SK-N-SH treated with all-trans-retinoic acid at 6 μM for 48 hours (cell line): ENCODE data around the gene DNAJC1.
"Not testable (repeated sequence)": the region's sequence is repeated elsewhere in the genome, so short reads cannot be mapped to it uniquely, and the experiment has no call there.

ENCODE experiments used
- ATAC-seq: fragments of 200-7000 bp; cut with Tn5 transposase; 3 replicates; pipeline ENCODE4 v1.9.1; 2020; ENCODE audit warnings: mild to moderate bottlenecking, moderate library complexity
- ARNTL ChIP-seq: fragments of 450-650 bp; formaldehyde crosslinking; IDR thresholded peaks from 2 replicates; pipeline ENCODE4 v1.5.0; 2020; ENCODE audit warnings: low read depth, mild to moderate bottlenecking, moderate library complexity, borderline replicate concordance
- BACH2 ChIP-seq: fragments of 250-450 bp; sonication (Bioruptor Pico); IDR thresholded peaks from 2 replicates; pipeline ENCODE4 v1.9.0; 2021; ENCODE audit warnings: mild to moderate bottlenecking, borderline replicate concordance
- CSDC2 ChIP-seq: fragments of 250-450 bp; sonication (Bioruptor Pico); IDR thresholded peaks from 2 replicates; pipeline ENCODE4 v1.5.0; 2020; ENCODE audit warnings: mild to moderate bottlenecking, moderate library complexity
- CSRNP3 ChIP-seq: fragments of 250-450 bp; sonication (Bioruptor Pico); IDR thresholded peaks from 2 replicates; pipeline ENCODE4 v1.5.1; 2021; ENCODE audit warnings: mild to moderate bottlenecking, moderate library complexity
- ESRRG ChIP-seq: fragments of 250-450 bp; sonication (Bioruptor Pico); IDR thresholded peaks from 2 replicates; pipeline ENCODE4 v1.6.1; 2021; ENCODE audit warnings: mild to moderate bottlenecking
- ISL1 ChIP-seq: fragments of 250-450 bp; sonication (Bioruptor Pico); IDR thresholded peaks from 2 replicates; pipeline ENCODE4 v2.1.2; 2022; ENCODE audit warnings: mild to moderate bottlenecking, moderate library complexity
- PATZ1 ChIP-seq: fragments of 250-450 bp; sonication (Bioruptor Pico); IDR thresholded peaks from 2 replicates; pipeline ENCODE4 v1.8.0; 2020; ENCODE audit warnings: mild to moderate bottlenecking, moderate library complexity, borderline replicate concordance
- PPARA ChIP-seq: fragments of 250-450 bp; sonication (Bioruptor Pico); IDR thresholded peaks from 2 replicates; pipeline ENCODE4 v1.5.0; 2020; ENCODE audit warnings: mild to moderate bottlenecking, borderline replicate concordance
- RARB ChIP-seq: fragments of 250-450 bp; sonication (Bioruptor Pico); IDR thresholded peaks from 2 replicates; pipeline ENCODE4 v1.8.0; 2021; ENCODE audit warnings: mild to moderate bottlenecking, moderate library complexity
- SNAI2 ChIP-seq: fragments of 250-450 bp; sonication (Bioruptor Pico); IDR thresholded peaks from 2 replicates; pipeline ENCODE4 v1.5.0; 2020; ENCODE audit warnings: mild to moderate bottlenecking, moderate library complexity
- TOX ChIP-seq: fragments of 250-450 bp; sonication (Bioruptor Pico); IDR thresholded peaks from 2 replicates; pipeline ENCODE4 v1.8.0; 2021; ENCODE audit warnings: mild to moderate bottlenecking, moderate library complexity, borderline replicate concordance
- ZC3H10 ChIP-seq: fragments of 250-450 bp; sonication (Bioruptor Pico); IDR thresholded peaks from 2 replicates; pipeline ENCODE4 v1.5.1; 2021; ENCODE audit warnings: mild to moderate bottlenecking, moderate library complexity
- ZFP3 ChIP-seq: fragments of 250-450 bp; sonication (Bioruptor Pico); IDR thresholded peaks from 2 replicates; pipeline ENCODE4 v1.5.0; 2020; ENCODE audit warnings: mild to moderate bottlenecking, moderate library complexity
- ZFP30 ChIP-seq: fragments of 450-650 bp; formaldehyde crosslinking; IDR thresholded peaks from 2 replicates; pipeline ENCODE4 v1.5.0; 2022; ENCODE audit warnings: mild to moderate bottlenecking, moderate library complexity
- ZNF565 ChIP-seq: fragments of 450-650 bp; formaldehyde crosslinking; conservative IDR thresholded peaks from 2 replicates; pipeline ENCODE4 v1.5.0; 2020; ENCODE audit warnings: low read depth, mild to moderate bottlenecking, moderate library complexity
- ZNF70 ChIP-seq: fragments of 450-650 bp; formaldehyde crosslinking; IDR thresholded peaks from 2 replicates; pipeline ENCODE4 v1.5.0; 2020; ENCODE audit warnings: mild to moderate bottlenecking, moderate library complexity
- ZNF8 ChIP-seq: fragments of 450-650 bp; formaldehyde crosslinking; IDR thresholded peaks from 2 replicates; pipeline ENCODE4 v1.5.0; 2020; ENCODE audit warnings: mild to moderate bottlenecking, moderate library complexity
- TF ChIP-seq, protein P1 (sequence below): fragments of 250-450 bp; sonication (Bioruptor Pico); IDR thresholded peaks from 2 replicates; pipeline ENCODE4 v1.5.0; 2020; ENCODE audit warnings: mild to moderate bottlenecking, moderate library complexity
- TF ChIP-seq, protein P2 (sequence below): fragments of 250-450 bp; sonication (Bioruptor Pico); IDR thresholded peaks from 2 replicates; pipeline ENCODE4 v1.5.1; 2020; ENCODE audit warnings: low read depth, mild to moderate bottlenecking, moderate library complexity

DNAJC1 gene

DNA sequence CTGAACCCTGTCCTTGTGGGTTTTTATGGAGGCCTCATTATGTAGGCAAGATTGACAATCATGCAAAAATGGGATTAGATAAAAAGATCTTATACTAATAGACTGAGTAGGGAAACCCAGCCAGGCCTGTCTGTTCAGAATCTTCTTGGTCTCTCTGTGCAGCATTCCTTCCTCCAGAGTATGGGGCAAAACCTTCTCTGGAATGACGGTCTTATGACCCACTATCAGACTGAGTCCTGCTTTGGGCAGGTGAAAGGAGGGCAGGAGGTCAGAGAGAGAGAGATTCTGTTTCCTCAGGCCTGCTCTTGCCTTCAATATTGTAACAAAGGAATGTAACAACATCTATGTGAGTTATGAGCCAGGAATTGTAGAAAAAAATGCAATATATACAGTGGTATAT lies 182.6 kb downstream of the DNAJC1 start:
- TF ChIP-seq ZFP3 (no peak), SNAI2 (CRISPR knock-in tag) (no peak), ZC3H10 (CRISPR knock-in tag) (no peak), TOX (CRISPR knock-in tag) (no peak), ZNF70 (CRISPR knock-in tag) (no peak), BACH2 (CRISPR knock-in tag) (no peak), PATZ1 (CRISPR knock-in tag) (no peak), CSRNP3 (CRISPR knock-in tag) (no peak), ZNF565 (CRISPR knock-in tag) (no peak), PPARA (CRISPR knock-in tag) (no peak), ARNTL (CRISPR knock-in tag) (no peak), CSDC2 (no peak), RARB (no peak)
- TF ChIP-seq, protein P1, sequence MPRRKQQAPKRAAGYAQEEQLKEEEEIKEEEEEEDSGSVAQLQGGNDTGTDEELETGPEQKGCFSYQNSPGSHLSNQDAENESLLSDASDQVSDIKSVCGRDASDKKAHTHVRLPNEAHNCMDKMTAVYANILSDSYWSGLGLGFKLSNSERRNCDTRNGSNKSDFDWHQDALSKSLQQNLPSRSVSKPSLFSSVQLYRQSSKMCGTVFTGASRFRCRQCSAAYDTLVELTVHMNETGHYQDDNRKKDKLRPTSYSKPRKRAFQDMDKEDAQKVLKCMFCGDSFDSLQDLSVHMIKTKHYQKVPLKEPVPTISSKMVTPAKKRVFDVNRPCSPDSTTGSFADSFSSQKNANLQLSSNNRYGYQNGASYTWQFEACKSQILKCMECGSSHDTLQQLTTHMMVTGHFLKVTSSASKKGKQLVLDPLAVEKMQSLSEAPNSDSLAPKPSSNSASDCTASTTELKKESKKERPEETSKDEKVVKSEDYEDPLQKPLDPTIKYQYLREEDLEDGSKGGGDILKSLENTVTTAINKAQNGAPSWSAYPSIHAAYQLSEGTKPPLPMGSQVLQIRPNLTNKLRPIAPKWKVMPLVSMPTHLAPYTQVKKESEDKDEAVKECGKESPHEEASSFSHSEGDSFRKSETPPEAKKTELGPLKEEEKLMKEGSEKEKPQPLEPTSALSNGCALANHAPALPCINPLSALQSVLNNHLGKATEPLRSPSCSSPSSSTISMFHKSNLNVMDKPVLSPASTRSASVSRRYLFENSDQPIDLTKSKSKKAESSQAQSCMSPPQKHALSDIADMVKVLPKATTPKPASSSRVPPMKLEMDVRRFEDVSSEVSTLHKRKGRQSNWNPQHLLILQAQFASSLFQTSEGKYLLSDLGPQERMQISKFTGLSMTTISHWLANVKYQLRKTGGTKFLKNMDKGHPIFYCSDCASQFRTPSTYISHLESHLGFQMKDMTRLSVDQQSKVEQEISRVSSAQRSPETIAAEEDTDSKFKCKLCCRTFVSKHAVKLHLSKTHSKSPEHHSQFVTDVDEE = no peak

DNA sequence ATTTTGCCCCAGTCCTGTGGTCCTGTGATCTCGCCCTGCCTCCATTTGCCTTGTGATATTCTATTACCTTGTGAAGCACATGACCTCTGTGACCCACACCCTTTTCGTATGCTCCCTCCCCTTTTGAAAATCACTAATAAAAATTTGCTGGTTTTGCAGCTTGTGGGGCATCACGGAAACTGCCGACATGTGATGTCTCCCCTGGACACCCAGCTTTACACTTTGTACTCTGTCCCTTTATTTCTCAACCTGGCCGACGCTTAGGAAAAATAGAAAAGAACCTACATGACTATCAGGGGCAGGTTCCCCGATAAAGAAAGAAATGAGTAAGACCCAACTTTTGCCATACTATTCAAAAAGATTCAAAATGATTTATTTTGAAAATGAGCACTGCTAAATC lies 185.1 kb downstream of the DNAJC1 start:
- not testable (repeated sequence) for ATAC-seq

More for the DNA sequence above, 182.6 kb downstream of the DNAJC1 start:
- no peak for ATAC-seq

GRCh38 chr10:21814866-21815265 lies 188.7 kb downstream of the DNAJC1 start:
- TF ChIP-seq ESRRG (CRISPR knock-in tag) = no peak
- TF ChIP-seq CSRNP3 (CRISPR knock-in tag) = no peak
- ATAC-seq = no peak

DNA sequence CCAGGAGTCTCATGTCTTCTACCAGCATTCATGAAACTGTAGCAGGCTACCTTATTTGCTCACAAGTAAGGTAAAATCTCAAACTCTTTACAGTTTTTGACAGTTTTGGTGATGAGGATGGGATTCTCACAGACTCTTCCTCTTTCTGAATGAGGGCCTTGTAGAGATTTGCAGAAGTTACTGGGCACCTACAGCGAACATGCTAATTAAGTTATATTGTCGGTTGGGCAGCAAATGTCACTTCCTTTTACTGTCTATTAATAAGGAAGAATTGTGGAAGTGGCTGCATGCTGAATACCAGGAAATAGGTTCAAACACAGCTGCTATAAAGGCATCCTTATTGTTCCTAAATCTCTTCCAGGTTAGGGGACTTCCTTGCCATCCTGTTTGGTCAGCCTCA lies 189.6 kb downstream of the DNAJC1 start:
- no peak for ATAC-seq
- TF ChIP-seq ESRRG (CRISPR knock-in tag) = no peak
- TF ChIP-seq, protein P1 = no peak
- TF ChIP-seq PPARA (CRISPR knock-in tag) = no peak
- no peak for TF ChIP-seq PATZ1 (CRISPR knock-in tag)
- TF ChIP-seq ZC3H10 (CRISPR knock-in tag) = no peak
- TF ChIP-seq ISL1 (CRISPR knock-in tag) = no peak
- no peak for TF ChIP-seq ZNF8 (CRISPR knock-in tag)
- TF ChIP-seq ZFP30 (CRISPR knock-in tag) = no peak
- no peak for TF ChIP-seq ZFP3
- TF ChIP-seq, protein P2, sequence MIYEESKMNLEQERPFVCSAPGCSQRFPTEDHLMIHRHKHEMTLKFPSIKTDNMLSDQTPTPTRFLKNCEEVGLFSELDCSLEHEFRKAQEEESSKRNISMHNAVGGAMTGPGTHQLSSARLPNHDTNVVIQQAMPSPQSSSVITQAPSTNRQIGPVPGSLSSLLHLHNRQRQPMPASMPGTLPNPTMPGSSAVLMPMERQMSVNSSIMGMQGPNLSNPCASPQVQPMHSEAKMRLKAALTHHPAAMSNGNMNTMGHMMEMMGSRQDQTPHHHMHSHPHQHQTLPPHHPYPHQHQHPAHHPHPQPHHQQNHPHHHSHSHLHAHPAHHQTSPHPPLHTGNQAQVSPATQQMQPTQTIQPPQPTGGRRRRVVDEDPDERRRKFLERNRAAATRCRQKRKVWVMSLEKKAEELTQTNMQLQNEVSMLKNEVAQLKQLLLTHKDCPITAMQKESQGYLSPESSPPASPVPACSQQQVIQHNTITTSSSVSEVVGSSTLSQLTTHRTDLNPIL (CRISPR knock-in tag) = no peak
- TF ChIP-seq ARNTL (CRISPR knock-in tag) = no peak
- TF ChIP-seq RARB = no peak
- no peak for TF ChIP-seq SNAI2 (CRISPR knock-in tag)
- TF ChIP-seq CSRNP3 (CRISPR knock-in tag) = no peak
- no peak for TF ChIP-seq BACH2 (CRISPR knock-in tag)
